H9 (cell line): ENCODE results near the gene FAM3C. TPM values are rescaled to one million over a fixed set of nuclear protein-coding genes. Genes with fewer than 3 reads are reported as not detected.

ENCODE experiments used
- DNase-seq: peaks from one replicate; pipeline ENCODE4 v3.0.0-alpha.2; 2017
- H2AFZ ChIP-seq: one replicate; pipeline ENCODE4 v1.6.1; 2013; ENCODE audit warnings: mild to moderate bottlenecking, low read length, control low read depth, moderate library complexity
- H2AK5ac ChIP-seq: 2 replicates; pipeline ENCODE4 v1.6.1; 2013; ENCODE audit warnings: low read length, control low read depth, mixed read lengths; ENCODE audit not compliant: insufficient read length
- H2BK120ac ChIP-seq: one replicate; pipeline ENCODE4 v1.6.1; 2013; ENCODE audit warnings: low read depth, mild to moderate bottlenecking, low read length, control low read depth, inconsistent platforms; ENCODE audit not compliant: poor library complexity, severe bottlenecking
- H2BK12ac ChIP-seq: 2 replicates; pipeline ENCODE4 v1.6.1; 2013; ENCODE audit warnings: low read length, control low read depth, mixed read lengths, low read depth; ENCODE audit not compliant: insufficient read length
- H2BK15ac ChIP-seq: 2 replicates; pipeline ENCODE4 v1.6.1; 2013; ENCODE audit warnings: low read depth, low read length, control low read depth
- H2BK20ac ChIP-seq: one replicate; pipeline ENCODE4 v1.6.1; 2013; ENCODE audit warnings: low read depth, mild to moderate bottlenecking, low read length, control low read depth, inconsistent platforms; ENCODE audit not compliant: poor library complexity, severe bottlenecking
- H2BK5ac ChIP-seq: 2 replicates; pipeline ENCODE4 v1.6.1; 2013; ENCODE audit warnings: low read length, control low read depth, mixed read lengths; ENCODE audit not compliant: insufficient read length
- H3K14ac ChIP-seq: 2 replicates; pipeline ENCODE4 v1.6.1; 2013; ENCODE audit warnings: low read length, control low read depth; ENCODE audit not compliant: insufficient read depth
- H3K18ac ChIP-seq: 2 replicates; pipeline ENCODE4 v1.6.1; 2013; ENCODE audit warnings: low read depth, mild to moderate bottlenecking, mixed read lengths, low read length, control low read depth; ENCODE audit not compliant: insufficient read length
- H3K23ac ChIP-seq: 2 replicates; pipeline ENCODE4 v1.6.1; 2013; ENCODE audit warnings: low read length, control low read depth, mixed read lengths, low read depth; ENCODE audit not compliant: insufficient read length
- H3K23me2 ChIP-seq: 2 replicates; pipeline ENCODE4 v1.6.1; 2013; ENCODE audit warnings: low read depth, mild to moderate bottlenecking, mixed read lengths, low read length, control low read depth; ENCODE audit not compliant: insufficient read length, poor library complexity, severe bottlenecking
- H3K27ac ChIP-seq: 2 replicates; pipeline ENCODE4 v1.5.1; 2013; ENCODE audit warnings: low read length, control low read depth, mixed read lengths, low read depth; ENCODE audit not compliant: insufficient read length
- H3K27me3 ChIP-seq: 2 replicates; pipeline ENCODE4 v1.6.1; 2013; ENCODE audit warnings: low read length, control low read depth, inconsistent platforms; ENCODE audit not compliant: insufficient read depth
- H3K4ac ChIP-seq: 2 replicates; pipeline ENCODE4 v1.6.1; 2013; ENCODE audit warnings: low read depth, mild to moderate bottlenecking, control low read depth, inconsistent platforms, low read length, moderate library complexity
- H3K4me1 ChIP-seq: 2 replicates; pipeline ENCODE4 v1.6.1; 2013; ENCODE audit warnings: low read length, control low read depth, inconsistent platforms; ENCODE audit not compliant: insufficient read depth
- H3K4me2 ChIP-seq: 2 replicates; pipeline ENCODE4 v1.6.1; 2013; ENCODE audit warnings: low read length, control low read depth, mixed read lengths; ENCODE audit not compliant: insufficient read length, insufficient read depth
- H3K56ac ChIP-seq: 2 replicates; pipeline ENCODE4 v1.6.1; 2013; ENCODE audit warnings: low read depth, mild to moderate bottlenecking, mixed read lengths, low read length, control low read depth; ENCODE audit not compliant: insufficient read length
- H3K79me1 ChIP-seq: 2 replicates; pipeline ENCODE4 v1.6.1; 2013; ENCODE audit warnings: low read depth, mild to moderate bottlenecking, moderate library complexity, low read length, control low read depth, inconsistent platforms; ENCODE audit not compliant: insufficient read depth, poor library complexity, severe bottlenecking
- H3K79me2 ChIP-seq: 2 replicates; pipeline ENCODE4 v1.6.1; 2013; ENCODE audit warnings: low read length, control low read depth, inconsistent platforms; ENCODE audit not compliant: insufficient read depth
- H3K9ac ChIP-seq: 2 replicates; pipeline ENCODE4 v1.6.1; 2013; ENCODE audit warnings: low read length, control low read depth, mixed read lengths; ENCODE audit not compliant: insufficient read length; ENCODE audit errors: extremely low read depth
- H3K9me3 ChIP-seq: one replicate; pipeline ENCODE4 v1.6.1; 2013; ENCODE audit warnings: low read depth, low read length, inconsistent platforms; ENCODE audit not compliant: control insufficient read depth
- H3T11ph ChIP-seq: one replicate; pipeline ENCODE4 v1.6.1; 2013; ENCODE audit warnings: mild to moderate bottlenecking, low read length, control low read depth, inconsistent platforms
- H4K20me1 ChIP-seq: one replicate; pipeline ENCODE4 v1.6.1; 2013; ENCODE audit not compliant: control insufficient read depth, insufficient read length, insufficient read depth
- H4K5ac ChIP-seq: 2 replicates; pipeline ENCODE4 v1.6.1; 2013; ENCODE audit warnings: low read depth, mild to moderate bottlenecking, mixed read lengths, low read length, control low read depth; ENCODE audit not compliant: insufficient read length
- H4K8ac ChIP-seq: replicated peaks from 2 replicates; pipeline ENCODE4 v1.6.1; 2013; ENCODE audit warnings: low read length, control low read depth, mixed read lengths, low read depth; ENCODE audit not compliant: insufficient read length
- H4K91ac ChIP-seq: 2 replicates; pipeline ENCODE4 v1.6.1; 2013; ENCODE audit warnings: low read depth, mild to moderate bottlenecking, moderate library complexity, mixed read lengths, low read length, control low read depth; ENCODE audit not compliant: insufficient read length
- H3K27ac Mint-ChIP-seq, 3 experiments: 2 replicates in 2 of 3; 3 replicates in 1 of 3; pipeline ENCODE4 v1.8.0; 2020 to 2021; ENCODE audit warnings: mixed read lengths in 3 of 3, mild to moderate bottlenecking in 1 of 3, moderate library complexity in 1 of 3
- H3K27me3 Mint-ChIP-seq: 2 replicates; pipeline ENCODE4 v1.8.0; 2021; ENCODE audit warnings: low read depth, mild to moderate bottlenecking, moderate library complexity, mixed read lengths
- H3K36me3 Mint-ChIP-seq, 3 experiments: 2 replicates in 2 of 3; 3 replicates in 1 of 3; pipeline ENCODE4 v1.8.0; 2020 to 2021; ENCODE audit warnings: low read depth in 3 of 3, mixed read lengths in 3 of 3; ENCODE audit not compliant: insufficient read depth in 1 of 3
- H3K4me1 Mint-ChIP-seq, 2 experiments: 2 replicates each; pipeline ENCODE4 v1.8.0; 2020; ENCODE audit warnings: mixed read lengths in 2 of 2
- H3K4me3 Mint-ChIP-seq, 2 experiments: 2 replicates in 1 of 2; 3 replicates in 1 of 2; pipeline ENCODE4 v1.8.0; 2020 to 2021; ENCODE audit warnings: mild to moderate bottlenecking in 2 of 2, mixed read lengths in 2 of 2, moderate library complexity in 1 of 2
- H3K9me3 Mint-ChIP-seq, 2 experiments: 2 replicates in 1 of 2; 3 replicates in 1 of 2; pipeline ENCODE4 v1.8.0; 2020; ENCODE audit warnings: mild to moderate bottlenecking in 2 of 2, mixed read lengths in 2 of 2, moderate library complexity in 1 of 2
- CTCF ChIP-seq: fragments of 200-600 bp; sonication (generic); conservative IDR thresholded peaks from 3 replicates; pipeline ENCODE4 v1.8.0; 2021; ENCODE audit warnings: antibody characterized with exemption, mild to moderate bottlenecking
- WGBS: extraction: QIAGEN DNeasy Blood & Tissue Kit; methylation state at CpG from one replicate; pipeline ENCODE4 v1.1.7; 2013; ENCODE audit warnings: missing lambda C conversion rate, low lambda C conversion rate, mixed read lengths; ENCODE audit not compliant: insufficient read length; ENCODE audit errors: extremely low coverage; 5-methylcytosine and 5-hydroxymethylcytosine counted together
- total RNA-seq: library from RNA; stranded (reverse); gene quantifications from 2 replicates; pipeline ENCODE4 v1.2.1, GENCODE V29; 2021

The FAM3C gene
- total RNA-seq, 1 experiment from 2014 or later: 64.5 TPM

- no peak for DNase-seq
- no peak overlapping the region for H3K56ac ChIP-seq
These were observed 89.5 kb downstream of the FAM3C start for GRCh38 chr7:121306565-121306964.

More at GRCh38 chr7:121306565-121306964, 89.5 kb downstream of the FAM3C start:
- Histone ChIP-seq H2BK120ac (no peak overlapping the region), H3K4me2 (no peak overlapping the region), H2BK12ac (no peak overlapping the region), H3K27ac (no peak overlapping the region), H3K79me1 (no peaks in the 10 kb centered on the region), H3K27me3 (no peaks in the 10 kb centered on the region), H3K9ac (no peak overlapping the region), H3K4ac (no peak overlapping the region), H3K18ac (no peak overlapping the region), H3K23me2 (no peaks in the 10 kb centered on the region), H4K91ac (no peak overlapping the region), H2AK5ac (no peak overlapping the region), H4K20me1 (no peaks in the 10 kb centered on the region), H2BK15ac (no peak overlapping the region), H3T11ph (no peak overlapping the region), H2AFZ (no peak overlapping the region), H4K8ac (no peak overlapping the region), H3K4me1 (no peaks in the 10 kb centered on the region), H3K23ac (no peak overlapping the region), H4K5ac (no peak overlapping the region), H3K79me2 (no peaks in the 10 kb centered on the region), H2BK20ac (no peak overlapping the region), H3K14ac (no peak overlapping the region), H2BK5ac (no peak overlapping the region), H3K9me3 (no peaks in the 10 kb centered on the region)
- Mint-ChIP-seq H3K4me1 (peaks cover 5% of the 10 kb centered on the region in 2 experiments), H3K4me3 (no peak overlapping the region), H3K36me3 (no peaks in the 10 kb centered on the region), H3K9me3 (peaks cover 0 to 3% of the 10 kb centered on the region in 2 experiments; a peak in 2 of 5 replicates), H3K27me3 (no peaks in the 10 kb centered on the region), H3K27ac (no peak overlapping the region)
- no CpG with 5 or more reads among the region's 3 CpGs for WGBS
- no peak for TF ChIP-seq CTCF
